Measurements from ENCODE around the gene KMT2B.
A peak's percentile ranks its signal among the peaks of the same experiment; 100 is the strongest.

KMT2B gene

DNA sequence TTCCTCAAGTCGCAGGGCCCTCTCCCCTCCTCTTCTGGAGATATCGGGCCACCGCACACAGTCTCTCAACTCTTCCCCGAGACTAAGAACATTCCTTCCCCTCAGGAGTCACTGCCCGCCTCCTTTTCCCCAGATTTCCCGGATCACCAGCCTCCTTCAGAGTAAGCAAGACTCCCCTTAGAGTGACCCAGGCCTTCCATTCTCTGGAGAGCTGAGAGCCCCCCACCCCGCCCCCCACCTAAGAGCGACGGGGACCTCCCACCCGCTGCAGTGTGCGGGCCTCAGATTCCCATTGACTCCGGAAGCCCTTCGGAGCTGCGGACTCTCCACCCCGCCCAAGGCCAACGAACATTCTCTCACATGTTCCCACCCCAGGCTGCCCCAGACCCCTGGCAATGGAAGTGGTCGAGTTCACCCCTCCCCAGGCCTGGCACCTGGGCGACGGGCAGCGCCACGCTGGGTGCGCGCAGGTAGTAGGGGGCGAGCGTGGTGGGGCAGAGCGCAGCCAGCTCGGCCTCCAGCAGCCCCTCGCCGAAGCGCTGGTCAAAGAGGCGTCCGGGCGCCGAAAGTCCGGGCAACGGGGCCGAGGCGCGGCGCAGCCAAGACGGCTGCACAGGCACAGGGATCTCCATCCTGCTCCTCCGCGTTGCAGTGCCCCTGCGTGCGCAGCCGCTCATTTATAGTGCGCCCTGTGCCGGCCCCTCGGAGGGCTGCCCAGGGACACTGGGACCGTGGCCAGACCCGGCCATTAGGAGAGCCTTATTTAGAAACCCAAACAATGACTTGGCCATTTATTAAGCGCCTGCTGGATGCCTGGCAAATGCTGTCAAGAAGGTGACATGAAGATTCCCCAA lies 38.8 kb downstream of the KMT2B start, which contains the start of gene HSPB6:
Gene HSPB6 (minus strand): TSS at position 653 of the 854 bp plus-strand sequence. CDS start 21 bp downstream, at position 632.
- CTCF ChIA-PET = no interaction called here
- DNase-seq (ENCODE audit: extremely low spot score) = no peak
- POLR2A ChIA-PET = interaction anchor here (1.3 kb wide), 1 partner anchor 8 kb away, joined by 5 read pairs; the partner anchor contains the start of gene LIN37
- TF ChIP-seq, protein P1, sequence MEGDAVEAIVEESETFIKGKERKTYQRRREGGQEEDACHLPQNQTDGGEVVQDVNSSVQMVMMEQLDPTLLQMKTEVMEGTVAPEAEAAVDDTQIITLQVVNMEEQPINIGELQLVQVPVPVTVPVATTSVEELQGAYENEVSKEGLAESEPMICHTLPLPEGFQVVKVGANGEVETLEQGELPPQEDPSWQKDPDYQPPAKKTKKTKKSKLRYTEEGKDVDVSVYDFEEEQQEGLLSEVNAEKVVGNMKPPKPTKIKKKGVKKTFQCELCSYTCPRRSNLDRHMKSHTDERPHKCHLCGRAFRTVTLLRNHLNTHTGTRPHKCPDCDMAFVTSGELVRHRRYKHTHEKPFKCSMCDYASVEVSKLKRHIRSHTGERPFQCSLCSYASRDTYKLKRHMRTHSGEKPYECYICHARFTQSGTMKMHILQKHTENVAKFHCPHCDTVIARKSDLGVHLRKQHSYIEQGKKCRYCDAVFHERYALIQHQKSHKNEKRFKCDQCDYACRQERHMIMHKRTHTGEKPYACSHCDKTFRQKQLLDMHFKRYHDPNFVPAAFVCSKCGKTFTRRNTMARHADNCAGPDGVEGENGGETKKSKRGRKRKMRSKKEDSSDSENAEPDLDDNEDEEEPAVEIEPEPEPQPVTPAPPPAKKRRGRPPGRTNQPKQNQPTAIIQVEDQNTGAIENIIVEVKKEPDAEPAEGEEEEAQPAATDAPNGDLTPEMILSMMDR (IDR thresholded peaks at IDR 0.05; ENCODE audit: control extremely low read depth, extremely low read depth, low read depth, missing control alignments) = no peak

DNA sequence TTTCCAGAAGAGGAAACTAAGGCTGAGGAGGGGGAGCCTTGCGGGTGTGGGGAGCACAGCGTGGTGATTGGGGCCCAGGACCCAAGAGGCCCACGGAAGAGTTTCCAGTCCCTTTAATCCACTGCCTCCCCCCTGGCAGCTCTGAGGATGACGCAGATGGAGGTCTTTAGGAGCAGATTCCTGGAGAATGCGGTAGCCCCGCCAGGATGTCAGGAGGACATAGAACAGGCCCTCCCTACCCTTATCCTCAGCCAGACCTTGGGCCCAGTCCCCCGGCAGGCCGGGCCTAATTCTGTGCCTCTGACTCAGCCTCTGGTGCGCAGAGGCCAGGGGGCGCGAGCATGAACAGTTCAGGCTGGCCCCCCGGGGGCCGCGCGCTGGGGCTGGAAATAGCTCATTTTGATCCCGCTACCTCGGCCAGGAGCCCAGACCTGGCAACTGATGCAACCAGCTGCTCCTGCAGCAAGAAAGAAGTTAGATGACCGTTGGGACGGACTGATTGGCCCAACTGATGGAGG lies 39.5 kb downstream of the KMT2B start:
- POLR2A ChIA-PET = interaction anchor here (1.3 kb wide), 1 partner anchor 9 kb away, joined by 5 read pairs; the partner anchor contains the start of gene LIN37
- DNase-seq (ENCODE audit: extremely low spot score) = peak; percentile 25

DNA sequence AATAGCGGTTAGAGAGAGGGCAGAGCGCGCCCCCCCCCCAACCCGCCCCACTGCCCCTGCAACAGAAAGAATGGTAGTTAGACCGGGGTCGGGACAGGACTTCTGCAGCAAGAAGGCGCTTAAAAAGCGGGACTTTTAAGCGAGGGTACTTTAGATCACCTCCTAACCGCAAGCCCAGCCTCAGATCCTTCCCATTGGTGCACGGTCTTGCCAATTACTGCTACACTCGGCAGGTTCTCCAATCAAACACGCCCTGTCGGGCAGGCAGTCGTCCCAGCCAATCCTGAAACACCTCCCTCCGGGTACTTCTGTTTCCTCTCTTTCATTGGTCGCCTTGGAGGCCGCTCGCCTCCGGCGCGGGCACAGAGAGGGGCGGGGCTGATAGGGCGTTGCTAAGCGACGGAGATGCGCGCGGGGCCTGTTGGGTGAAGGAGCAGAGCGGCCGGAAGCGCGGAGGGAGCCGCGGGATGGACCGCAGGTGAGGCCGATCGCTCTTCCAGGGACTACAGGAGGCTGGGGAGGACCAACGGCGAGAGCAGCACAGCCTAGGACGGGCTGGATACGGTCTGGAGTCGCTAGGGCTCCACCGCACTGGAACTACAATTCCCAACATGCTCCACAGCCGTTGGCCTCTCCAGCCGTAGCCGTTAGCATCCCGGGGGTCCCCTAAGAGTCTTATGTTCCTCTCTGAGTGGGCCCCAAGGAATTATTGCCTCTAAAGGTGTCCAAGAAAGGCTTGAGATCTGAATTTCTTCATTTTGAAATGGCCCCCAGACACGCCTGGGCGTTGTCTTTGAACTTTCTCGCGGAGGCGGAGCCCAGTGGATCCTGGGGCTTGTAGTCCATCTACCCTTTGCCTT lies 40.2 kb downstream of the KMT2B start, which contains the start of gene PROSER3:
Gene PROSER3 (plus strand): TSS at position 428 of the 860 bp plus-strand sequence. CDS start 40 bp downstream, at position 468.
- CTCF ChIA-PET = no interaction called here
- POLR2A ChIA-PET = no interaction called here
- DNase-seq (ENCODE audit: extremely low spot score) = peak; percentile 99
- TF ChIP-seq, protein P1 (IDR thresholded peaks at IDR 0.05; ENCODE audit: control extremely low read depth, extremely low read depth, low read depth, missing control alignments) = no peak

More for the DNA sequence above, 39.5 kb downstream of the KMT2B start:
- TF ChIP-seq, protein P1 (IDR thresholded peaks at IDR 0.05; ENCODE audit: control extremely low read depth, extremely low read depth, low read depth, missing control alignments) = no peak
- CTCF ChIA-PET = no interaction called here

DNA sequence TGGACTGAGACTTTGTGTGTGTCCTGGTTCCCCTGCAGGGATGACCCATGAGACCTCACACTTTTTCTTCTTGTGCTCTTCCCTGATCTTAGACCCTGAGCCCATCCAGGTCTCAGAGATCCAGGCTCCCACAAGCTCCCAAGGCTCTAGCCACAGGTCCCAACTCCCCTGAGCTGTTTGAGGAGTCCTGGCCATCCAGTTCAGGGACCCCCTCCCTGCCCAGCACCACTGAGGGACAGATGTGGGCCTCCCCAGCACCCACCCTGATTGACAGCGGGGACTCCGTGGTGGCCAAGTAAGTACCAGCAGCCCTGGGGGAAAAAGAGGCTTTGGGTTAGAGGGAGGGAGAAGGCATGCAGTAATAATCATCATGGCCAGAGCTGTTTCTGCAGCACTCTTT lies 41.9 kb downstream of the KMT2B start:
- TF ChIP-seq, protein P1 (IDR thresholded peaks at IDR 0.05; ENCODE audit: control extremely low read depth, extremely low read depth, low read depth, missing control alignments) = no peak
- ChIA-PET CTCF (interaction anchor here (1.4 kb wide), 1 partner anchor 15 kb away, joined by 3 read pairs; the partner anchor contains the start of genes PSENEN and U2AF1L4), POLR2A (no interaction called here)
- no peak for DNase-seq (ENCODE audit: extremely low spot score)

DNA sequence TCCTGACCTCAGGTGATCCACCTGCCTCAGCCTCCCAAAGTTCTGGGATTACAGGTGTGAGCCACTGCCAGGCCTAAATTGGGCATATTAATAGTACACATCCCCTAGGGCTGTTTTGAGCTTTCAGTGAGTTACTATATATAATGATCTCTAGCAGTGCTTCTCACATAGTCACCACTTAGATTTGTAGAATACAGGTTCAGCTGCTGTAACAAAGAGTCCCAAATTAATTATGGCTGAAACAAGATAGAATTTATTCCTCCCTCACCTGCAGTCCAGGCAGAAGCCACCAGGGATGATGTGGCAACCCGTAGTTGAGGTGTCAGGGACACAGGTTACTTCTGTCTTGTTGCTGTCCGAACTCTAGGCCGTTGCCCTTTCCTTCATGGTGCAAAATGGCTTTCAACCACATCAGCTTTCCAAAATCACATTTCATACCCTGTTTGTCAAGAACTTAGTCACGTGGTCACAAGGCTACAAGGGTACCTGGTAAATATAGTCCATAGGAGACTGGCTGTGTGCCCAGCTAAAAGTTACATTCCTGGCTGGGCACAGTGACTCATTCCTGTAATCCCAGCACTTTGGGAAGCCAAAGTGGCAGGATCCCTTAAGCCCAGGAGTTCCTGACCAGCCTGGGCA lies 43.0 kb downstream of the KMT2B start:
- ChIA-PET CTCF (interaction anchor here (0.7 to 1.4 kb wide), 2 partner anchors 8 to 16 kb away, joined by 3 read pairs; partner anchors contain the start of genes PSENEN and U2AF1L4), POLR2A (no interaction called here)
- TF ChIP-seq, protein P1 (IDR thresholded peaks at IDR 0.05; ENCODE audit: control extremely low read depth, extremely low read depth, low read depth, missing control alignments) = no peak
- no peak for DNase-seq (ENCODE audit: extremely low spot score)

Data from GM10248 (cell line).